Keratinocyte (primary cell): ENCODE results near the gene LRATD1.

Experiments used
- EZH2 ChIP-seq: IDR thresholded peaks from one replicate; pipeline ENCODE4 v1.6.1; 2012; ENCODE audit warnings: inconsistent platforms, mild to moderate bottlenecking, low read length, moderate library complexity
- TF ChIP-seq, protein P1 (sequence below), 3 experiments: IDR thresholded peaks in 1 of 3; conservative IDR thresholded peaks in 1 of 3; optimal IDR thresholded peaks in 1 of 3; 2 replicates in 2 of 3; 3 replicates in 1 of 3; pipeline versions ENCODE3 to v1.5.1; 2011; ENCODE audit warnings: low read length in 3 of 3, mild to moderate bottlenecking in 3 of 3, moderate library complexity in 2 of 3, control low read depth in 1 of 3, inconsistent platforms in 1 of 3; ENCODE audit not compliant: insufficient read depth in 2 of 3; ENCODE audit errors: extremely low read depth in 1 of 3

DNA sequence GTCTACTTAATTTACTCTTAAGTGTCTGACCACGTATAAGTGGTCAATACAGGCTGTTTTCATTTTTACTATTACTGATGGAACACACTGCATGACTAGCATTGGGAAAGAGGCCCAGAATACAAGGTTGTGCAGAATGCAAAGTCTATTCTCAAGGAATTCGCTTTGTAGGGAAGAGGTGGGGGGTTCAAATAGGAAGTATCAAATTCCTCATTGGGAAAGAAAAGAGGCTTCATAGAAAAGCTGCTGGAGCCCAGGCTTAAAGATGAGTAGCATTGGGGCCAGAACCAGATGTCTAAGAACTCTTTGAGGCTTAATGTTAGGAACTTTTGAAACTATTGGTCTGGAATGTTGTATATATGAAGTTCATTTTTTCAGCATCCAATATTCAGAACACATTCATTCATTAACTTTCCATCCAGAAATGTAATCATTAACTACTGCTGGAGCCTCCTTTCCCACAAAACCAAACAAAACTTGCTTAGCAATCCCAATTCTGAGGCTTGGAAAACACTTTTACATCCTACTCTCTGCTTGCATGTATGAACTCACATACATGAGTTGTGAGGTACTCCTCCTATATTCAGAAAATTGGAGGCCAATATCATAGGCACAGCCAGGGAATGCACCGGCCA lies 994 bp upstream of the LRATD1 start:
- TF ChIP-seq EZH2, result no peak
- TF ChIP-seq, protein P1, sequence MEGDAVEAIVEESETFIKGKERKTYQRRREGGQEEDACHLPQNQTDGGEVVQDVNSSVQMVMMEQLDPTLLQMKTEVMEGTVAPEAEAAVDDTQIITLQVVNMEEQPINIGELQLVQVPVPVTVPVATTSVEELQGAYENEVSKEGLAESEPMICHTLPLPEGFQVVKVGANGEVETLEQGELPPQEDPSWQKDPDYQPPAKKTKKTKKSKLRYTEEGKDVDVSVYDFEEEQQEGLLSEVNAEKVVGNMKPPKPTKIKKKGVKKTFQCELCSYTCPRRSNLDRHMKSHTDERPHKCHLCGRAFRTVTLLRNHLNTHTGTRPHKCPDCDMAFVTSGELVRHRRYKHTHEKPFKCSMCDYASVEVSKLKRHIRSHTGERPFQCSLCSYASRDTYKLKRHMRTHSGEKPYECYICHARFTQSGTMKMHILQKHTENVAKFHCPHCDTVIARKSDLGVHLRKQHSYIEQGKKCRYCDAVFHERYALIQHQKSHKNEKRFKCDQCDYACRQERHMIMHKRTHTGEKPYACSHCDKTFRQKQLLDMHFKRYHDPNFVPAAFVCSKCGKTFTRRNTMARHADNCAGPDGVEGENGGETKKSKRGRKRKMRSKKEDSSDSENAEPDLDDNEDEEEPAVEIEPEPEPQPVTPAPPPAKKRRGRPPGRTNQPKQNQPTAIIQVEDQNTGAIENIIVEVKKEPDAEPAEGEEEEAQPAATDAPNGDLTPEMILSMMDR (optimal IDR thresholded peaks at IDR 0.05 in 1 of 3, IDR thresholded peaks at IDR 0.05 in 1 of 3, conservative IDR thresholded peaks at IDR 0.05 in 1 of 3; ENCODE audit: extremely low read depth in 1 of 3, insufficient read depth in 2 of 3, low read length in 3 of 3), result no peak
